Left forelimb (tissue), 1 donor: ENCODE results near the gene PRR36.

Experiments used
- DNase-seq: peaks from one replicate; pipeline ENCODE4 v3.0.0-alpha.2; 2018; ENCODE audit warnings: low spot score

Gene PRR36

DNA sequence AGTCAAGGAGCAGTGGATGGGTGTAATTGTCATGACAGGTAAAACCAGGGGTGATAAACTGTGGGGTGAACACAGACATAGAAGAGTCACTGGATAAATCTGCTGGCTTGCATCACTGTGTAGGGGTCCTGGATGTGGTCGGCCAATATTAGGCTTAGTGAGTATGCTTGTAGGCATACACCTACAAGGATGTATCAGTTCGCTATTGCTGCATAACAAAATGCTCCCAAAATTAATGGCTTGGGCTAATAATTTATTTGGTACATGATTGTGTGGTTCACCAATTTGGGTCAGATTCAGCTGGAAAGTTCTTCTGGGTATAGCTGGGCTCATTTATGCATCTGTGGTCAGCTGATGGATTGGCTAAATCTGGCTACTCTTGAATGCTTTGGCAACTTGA is 55.4 kb downstream of the PRR36 start:
- DNase-seq: no peak
